GM12878 (cell line): ENCODE data around the gene HAS3. TPM values are rescaled to one million over a fixed set of nuclear protein-coding genes. Genes with fewer than 3 reads are reported as not detected.
A peak's percentile ranks its signal among the peaks of the same experiment; 100 is the strongest.

ENCODE experiments used
- ATAC-seq: fragments of 200-7000 bp; cut with Tn5 transposase; 3 replicates; pipeline ENCODE4 v1.9.1; 2020; ENCODE audit warnings: mild to moderate bottlenecking, moderate library complexity
- BruUV-seq: library from RNA; stranded (reverse); fragments of 400-500 nt; replicated peaks from 2 replicates; lab custom pipeline; 2021; lab: Mats Ljungman, UMichigan
- CTCF ChIA-PET: fragments of 300-600 bp; sonication (Branson Sonifier 250); formaldehyde crosslinking; extraction: SDS; loops from one replicate; lab custom pipeline; 2021; ENCODE audit warnings: inconsistent platforms; lab: Yijun Ruan, JAX
- POLR2A ChIA-PET: fragments of 350-600 bp; formaldehyde crosslinking; extraction: SDS; loops from one replicate; lab custom pipeline; 2021; ENCODE audit warnings: inconsistent platforms; lab: Charles Lee
- RAD21 ChIA-PET: fragments of 300-600 bp; sonication (Branson Sonifier 250); formaldehyde crosslinking; loops from one replicate; lab custom pipeline; 2023; ENCODE audit warnings: antibody characterized with exemption; ENCODE audit not compliant: unreplicated experiment; lab: Charles Lee
- SMC1A ChIA-PET: fragments of 300-600 bp; sonication (Branson Sonifier 250); formaldehyde crosslinking; loops from one replicate; lab custom pipeline; 2023; ENCODE audit not compliant: unreplicated experiment, uncharacterized antibody; lab: Charles Lee
- DNase-seq: peaks from one replicate; pipeline ENCODE4 v3.0.0-alpha.2; 2011; ENCODE audit warnings: low read depth, low spot score
- FAIRE-seq: peaks from 3 replicates; lab custom pipeline; 2011; peaks lifted over from hg19 to GRCh38; lab: Jason Lieb, UNC
- H2AFZ ChIP-seq: 2 replicates; pipeline ENCODE4 v1.6.0; 2011; ENCODE audit warnings: low read depth, low read length, control low read depth; ENCODE audit not compliant: control insufficient read depth
- H3K27ac ChIP-seq: 2 replicates; pipeline ENCODE4 v1.5.1; 2011; ENCODE audit warnings: control low read depth; ENCODE audit not compliant: control insufficient read depth, insufficient read depth
- H3K27me3 ChIP-seq, 2 experiments: replicated peaks in 1 of 2; 2 replicates each; pipeline versions ENCODE4 v1.6.0 to v1.6.1; 2011; ENCODE audit warnings: low read length in 1 of 2; ENCODE audit not compliant: control insufficient read depth in 2 of 2, insufficient read depth in 2 of 2
- H3K36me3 ChIP-seq, 2 experiments: 2 replicates each; pipeline ENCODE4 v1.5.1; 2011; ENCODE audit warnings: low read length in 1 of 2; ENCODE audit not compliant: control insufficient read depth in 2 of 2, insufficient read depth in 2 of 2
- H3K4me1 ChIP-seq: 2 replicates; pipeline ENCODE4 v1.6.1; 2011; ENCODE audit warnings: mild to moderate bottlenecking, low read length, moderate library complexity, mixed read lengths; ENCODE audit not compliant: control insufficient read depth, insufficient read depth
- H3K4me2 ChIP-seq: 2 replicates; pipeline ENCODE4 v1.6.0; 2011; ENCODE audit warnings: control low read depth; ENCODE audit not compliant: control insufficient read depth, insufficient read depth
- H3K4me3 ChIP-seq: fragments of 200-600 bp; sonication (generic); 2 replicates; pipeline ENCODE4 v1.5.1; 2016
- H3K79me2 ChIP-seq: 2 replicates; pipeline ENCODE4 v1.6.0; 2011; ENCODE audit warnings: low read length; ENCODE audit not compliant: control insufficient read depth, insufficient read depth
- H3K9ac ChIP-seq: 2 replicates; pipeline ENCODE4 v1.8.0; 2011; ENCODE audit warnings: low read length, control low read depth, mixed read lengths; ENCODE audit not compliant: control insufficient read depth, insufficient read depth
- H3K9me3 ChIP-seq: replicated peaks from 3 replicates; pipeline ENCODE4 v1.5.1; 2011; ENCODE audit warnings: mild to moderate bottlenecking, low read length; ENCODE audit not compliant: control insufficient read depth, insufficient read depth
- H4K20me1 ChIP-seq: 2 replicates; pipeline ENCODE4 v1.6.0; 2011; ENCODE audit not compliant: control insufficient read depth, insufficient read depth
- EP300 ChIP-seq, 2 experiments: fragments of 150-350 bp in 1 of 2; IDR thresholded peaks; 2 replicates each; pipeline ENCODE4 v1.6.1; 2011 to 2012; ENCODE audit warnings: low read depth in 2 of 2, low read length in 2 of 2, borderline replicate concordance in 1 of 2, improper control_type of control experiment in 1 of 2, inconsistent platforms in 1 of 2; ENCODE audit not compliant: control insufficient read depth in 1 of 2
- MTA2 ChIP-seq: fragments of 450-650 bp; IDR thresholded peaks from 2 replicates; pipeline ENCODE4 v1.6.1; 2016; ENCODE audit warnings: low read depth, mild to moderate bottlenecking, moderate library complexity
- MTA3 ChIP-seq: IDR thresholded peaks from 2 replicates; pipeline ENCODE4 v1.6.1; 2012; ENCODE audit warnings: low read length, inconsistent platforms, borderline replicate concordance
- NBN ChIP-seq: fragments of 450-650 bp; IDR thresholded peaks from 2 replicates; pipeline ENCODE4 v1.6.1; 2016
- POLR2AphosphoS2 ChIP-seq: IDR thresholded peaks from 2 replicates; pipeline ENCODE4 v1.6.1; 2011; ENCODE audit warnings: low read depth, mild to moderate bottlenecking, low read length, improper control_type of control experiment, moderate library complexity
- WGBS: methylation state at CpG from one replicate; pipeline ENCODE4 v1.1.6; 2016; ENCODE audit warnings: low lambda C conversion rate; ENCODE audit not compliant: insufficient replicate concordance, insufficient coverage; ENCODE audit errors: missing lambda C conversion rate; 5-methylcytosine and 5-hydroxymethylcytosine counted together
- in situ Hi-C: fragments of 300-500 bp; cut with MboI; formaldehyde crosslinking; loops from 9 replicates; pipeline ENCODE4 v1.14.3; 2018; ENCODE audit warnings: mixed read lengths
- intact Hi-C: fragments of 100-400 bp; cut with micrococcal nuclease; formaldehyde crosslinking; loops from one replicate; pipeline ENCODE4 v1.14.2; 2022; ENCODE audit not compliant: unreplicated experiment
- polyA plus RNA-seq, 11 experiments: library from polyadenylated mRNA; depleted of rRNA in 4 of 11; unstranded in 6 of 11; stranded (reverse) in 5 of 11; fragments of >200 nt; fragmentation: Nextera tagmentation in 4 of 11; fragmentation: Illumina TruSeq in 1 of 11; extraction: Ambion mirVana in 4 of 11; extraction: Trizol in 1 of 11; gene quantifications; 1 replicate in 1 of 11; 2 replicates in 10 of 11; pipeline versions ENCODE4 v1.2.1 to v1.2.3, GENCODE V29; 2011 to 2016; ENCODE audit warnings: inconsistent platforms in 2 of 11, missing spikeins in 2 of 11, low read depth in 1 of 11
- total RNA-seq, 4 experiments: library from RNA; depleted of rRNA in 3 of 4; stranded (reverse); fragments of >200 nt in 3 of 4; fragmentation: Illumina TruSeq in 1 of 4; extraction: Trizol in 1 of 4; gene quantifications; 2 replicates each; pipeline versions ENCODE4 v1.2.1 to v1.2.3, GENCODE V29; 2013 to 2021
- TF ChIP-seq, protein P1 (sequence below): fragments of 450-650 bp; IDR thresholded peaks from 2 replicates; pipeline ENCODE4 v1.6.1; 2017; ENCODE audit warnings: borderline replicate concordance
- TF ChIP-seq, protein P2 (sequence below): fragments of 450-650 bp; IDR thresholded peaks from 2 replicates; pipeline ENCODE4 v1.6.1; 2018; ENCODE audit warnings: mild to moderate bottlenecking, low read depth, moderate library complexity; ENCODE audit not compliant: partially characterized antibody
- TF ChIP-seq, protein P3 (sequence below): IDR thresholded peaks from 2 replicates; pipeline ENCODE4 v1.6.1; 2012; ENCODE audit warnings: low read length, inconsistent platforms

HAS3 gene
- total and polyA plus RNA-seq, 10 of the 15 experiments (the other 5 are each of a cell fraction or from before 2014, with no cell fraction given): 0.06 to 0.56 (median 0.19) TPM; not detected in 2

DNA sequence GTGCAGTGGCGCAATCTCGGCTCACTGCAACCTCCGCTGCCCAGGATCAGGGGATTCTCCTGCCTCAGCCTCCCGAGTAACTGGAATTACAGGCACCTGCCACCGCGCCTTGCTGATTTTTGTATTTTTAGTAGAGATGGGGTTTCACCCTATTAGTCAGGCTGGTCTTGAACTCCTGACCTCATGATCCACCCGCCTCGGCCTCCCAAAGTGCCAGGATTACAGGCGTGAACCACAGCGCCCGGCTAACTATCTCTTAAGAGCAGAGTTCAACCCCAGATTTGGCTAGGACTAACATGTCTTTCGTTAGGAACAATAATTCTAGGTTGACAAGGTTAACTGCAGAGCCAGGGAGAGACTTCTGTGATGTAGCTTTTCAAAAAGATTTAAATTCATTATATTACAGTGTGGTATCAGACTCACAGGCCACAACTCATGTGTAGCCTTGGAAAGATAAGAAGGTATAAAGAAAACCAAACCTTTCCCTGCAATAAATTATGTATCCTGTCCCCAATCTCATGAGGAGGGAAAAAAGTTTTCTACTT, 22.6 kb downstream of the HAS3 start (continued):
- TF ChIP-seq NBN: no peak
- TF ChIP-seq EP300 (IDR thresholded peaks at IDR 0.05; ENCODE audit: borderline replicate concordance in 1 of 2, control insufficient read depth in 1 of 2, low read depth in 2 of 2, low read length in 2 of 2): no peak
- TF ChIP-seq MTA2: no peak
- TF ChIP-seq, protein P1, sequence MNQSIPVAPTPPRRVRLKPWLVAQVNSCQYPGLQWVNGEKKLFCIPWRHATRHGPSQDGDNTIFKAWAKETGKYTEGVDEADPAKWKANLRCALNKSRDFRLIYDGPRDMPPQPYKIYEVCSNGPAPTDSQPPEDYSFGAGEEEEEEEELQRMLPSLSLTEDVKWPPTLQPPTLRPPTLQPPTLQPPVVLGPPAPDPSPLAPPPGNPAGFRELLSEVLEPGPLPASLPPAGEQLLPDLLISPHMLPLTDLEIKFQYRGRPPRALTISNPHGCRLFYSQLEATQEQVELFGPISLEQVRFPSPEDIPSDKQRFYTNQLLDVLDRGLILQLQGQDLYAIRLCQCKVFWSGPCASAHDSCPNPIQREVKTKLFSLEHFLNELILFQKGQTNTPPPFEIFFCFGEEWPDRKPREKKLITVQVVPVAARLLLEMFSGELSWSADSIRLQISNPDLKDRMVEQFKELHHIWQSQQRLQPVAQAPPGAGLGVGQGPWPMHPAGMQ: no peak
- TF ChIP-seq, all 136 proteins: peak for 0

DNA sequence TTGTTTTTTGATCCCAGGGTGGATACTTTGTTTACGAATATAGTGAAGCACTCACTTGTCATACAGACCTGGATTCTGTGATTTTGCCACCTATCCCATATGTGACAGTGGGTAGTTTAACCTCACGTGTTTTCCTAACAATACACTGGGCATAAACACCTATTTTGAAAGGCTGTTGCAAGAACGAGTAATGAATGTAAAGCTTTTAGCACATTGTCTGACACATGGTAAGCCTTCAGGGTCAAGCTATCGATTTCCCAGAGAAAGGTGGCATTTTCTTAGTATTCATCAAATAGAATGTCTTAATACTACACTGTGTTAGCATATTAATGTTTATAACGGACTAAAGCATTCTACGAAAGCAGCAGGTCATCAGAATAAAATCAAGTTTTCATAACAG, 25.0 kb downstream of the HAS3 start:
- H3K4me2 ChIP-seq: peak overlapping the region; percentile 66
- H4K20me1 ChIP-seq: no peaks in the 10 kb centered on the region
- ChIA-PET CTCF (interaction anchor here (0.6 to 3.0 kb wide), 9 partner anchors 17 to 642 kb away, joined by 3 to 17 read pairs (median 3); no protein-coding TSS in a partner anchor), SMC1A (interaction anchor here (1.1 to 1.2 kb wide), 3 partner anchors 25 to 57 kb away, joined by 3 to 4 read pairs (median 3); partner anchors contain the start of gene HAS3), POLR2A (interaction anchor here (0.6 to 1.6 kb wide), 2 partner anchors 8 to 9 kb away, joined by 3 to 4 read pairs; no protein-coding TSS in a partner anchor), RAD21 (interaction anchor here (1.6 to 1.8 kb wide), 2 partner anchors 56 to 602 kb away, joined by 4 to 5 read pairs; partner anchors contain the start of gene SNTB2)
- no peaks in the 10 kb centered on the region for H3K27me3 ChIP-seq
- peaks cover 72% of the 10 kb centered on the region for H3K79me2 ChIP-seq
- H3K4me3 ChIP-seq: peak overlapping the region; percentile 95
- ATAC-seq (no peak), DNase-seq (no peak), FAIRE-seq (no peak)
- intact Hi-C loops (no loop called here), in situ Hi-C loops (no loop called here)
- no peaks in the 10 kb centered on the region for H3K9me3 ChIP-seq
- BruUV-seq: no TSS peak
- peak overlapping the region; percentile 21; the same call in 1 of the 2 replicates for H3K27ac ChIP-seq
- no peaks in the 10 kb centered on the region; a peak in 1 of 4 replicates for H3K36me3 ChIP-seq
- peaks cover 2% of the 10 kb centered on the region; the same call in 1 of the 2 replicates for H3K4me1 ChIP-seq
- H2AFZ ChIP-seq: no peak overlapping the region
- H3K9ac ChIP-seq: no peak overlapping the region
- whole genome bisulfite sequencing: 79% methylated on average over 6 of the region's 6 CpGs
- TF ChIP-seq, protein P2, sequence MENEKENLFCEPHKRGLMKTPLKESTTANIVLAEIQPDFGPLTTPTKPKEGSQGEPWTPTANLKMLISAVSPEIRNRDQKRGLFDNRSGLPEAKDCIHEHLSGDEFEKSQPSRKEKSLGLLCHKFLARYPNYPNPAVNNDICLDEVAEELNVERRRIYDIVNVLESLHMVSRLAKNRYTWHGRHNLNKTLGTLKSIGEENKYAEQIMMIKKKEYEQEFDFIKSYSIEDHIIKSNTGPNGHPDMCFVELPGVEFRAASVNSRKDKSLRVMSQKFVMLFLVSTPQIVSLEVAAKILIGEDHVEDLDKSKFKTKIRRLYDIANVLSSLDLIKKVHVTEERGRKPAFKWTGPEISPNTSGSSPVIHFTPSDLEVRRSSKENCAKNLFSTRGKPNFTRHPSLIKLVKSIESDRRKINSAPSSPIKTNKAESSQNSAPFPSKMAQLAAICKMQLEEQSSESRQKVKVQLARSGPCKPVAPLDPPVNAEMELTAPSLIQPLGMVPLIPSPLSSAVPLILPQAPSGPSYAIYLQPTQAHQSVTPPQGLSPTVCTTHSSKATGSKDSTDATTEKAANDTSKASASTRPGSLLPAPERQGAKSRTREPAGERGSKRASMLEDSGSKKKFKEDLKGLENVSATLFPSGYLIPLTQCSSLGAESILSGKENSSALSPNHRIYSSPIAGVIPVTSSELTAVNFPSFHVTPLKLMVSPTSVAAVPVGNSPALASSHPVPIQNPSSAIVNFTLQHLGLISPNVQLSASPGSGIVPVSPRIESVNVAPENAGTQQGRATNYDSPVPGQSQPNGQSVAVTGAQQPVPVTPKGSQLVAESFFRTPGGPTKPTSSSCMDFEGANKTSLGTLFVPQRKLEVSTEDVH: no peak
- TF ChIP-seq, protein P3, sequence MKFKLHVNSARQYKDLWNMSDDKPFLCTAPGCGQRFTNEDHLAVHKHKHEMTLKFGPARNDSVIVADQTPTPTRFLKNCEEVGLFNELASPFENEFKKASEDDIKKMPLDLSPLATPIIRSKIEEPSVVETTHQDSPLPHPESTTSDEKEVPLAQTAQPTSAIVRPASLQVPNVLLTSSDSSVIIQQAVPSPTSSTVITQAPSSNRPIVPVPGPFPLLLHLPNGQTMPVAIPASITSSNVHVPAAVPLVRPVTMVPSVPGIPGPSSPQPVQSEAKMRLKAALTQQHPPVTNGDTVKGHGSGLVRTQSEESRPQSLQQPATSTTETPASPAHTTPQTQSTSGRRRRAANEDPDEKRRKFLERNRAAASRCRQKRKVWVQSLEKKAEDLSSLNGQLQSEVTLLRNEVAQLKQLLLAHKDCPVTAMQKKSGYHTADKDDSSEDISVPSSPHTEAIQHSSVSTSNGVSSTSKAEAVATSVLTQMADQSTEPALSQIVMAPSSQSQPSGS: peak; percentile 18; the same call in 1 of the 2 replicates
- peak; percentile 55; the same call in 1 of the 2 replicates for TF ChIP-seq MTA3
- 0 out of 2 replicates have a peak, but pooled peaks have one; percentile 18 for TF ChIP-seq POLR2AphosphoS2
- TF ChIP-seq, all 136 proteins: peak for 3
